ENCODE measurements around the gene CYTH1.

DNA sequence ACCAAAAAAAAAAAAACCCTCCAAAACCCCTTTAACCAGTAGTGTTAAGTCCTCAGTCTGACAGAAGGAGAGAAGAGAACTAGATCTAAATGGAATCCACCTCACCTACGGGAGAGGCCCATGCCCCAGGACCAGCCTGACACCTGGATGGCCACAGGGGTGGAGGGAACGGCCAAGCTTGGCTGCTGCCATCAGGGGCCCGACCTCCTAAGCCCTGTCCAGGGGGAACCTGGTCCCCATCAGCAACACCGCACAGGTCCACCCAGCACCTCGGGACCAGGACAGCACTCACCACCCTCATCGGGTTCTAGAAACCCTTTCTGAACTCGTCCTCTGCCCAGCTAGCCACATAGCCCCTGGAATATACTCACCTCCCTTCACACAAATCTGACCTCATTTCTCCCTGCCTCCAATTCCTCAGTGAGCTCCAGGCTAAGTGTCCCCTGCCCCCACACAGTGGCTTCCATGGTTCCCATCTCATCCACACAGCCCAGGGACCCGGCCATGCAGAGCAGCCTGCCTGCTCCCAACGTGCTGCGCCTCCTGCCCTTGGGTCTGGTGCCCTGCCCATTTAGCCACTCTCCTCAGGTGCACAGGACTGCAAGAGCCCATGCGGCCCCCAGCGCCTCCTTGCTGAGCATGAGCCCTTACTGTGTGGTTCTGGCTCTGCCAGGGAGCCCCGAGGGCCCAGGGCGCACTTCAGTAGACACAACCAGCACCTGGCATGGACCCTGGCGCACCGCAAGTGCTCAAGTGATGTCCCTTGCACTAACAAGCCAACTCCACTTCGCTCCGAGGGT is 18.3 kb upstream of the CYTH1 start:
- TF ChIP-seq, protein P1, sequence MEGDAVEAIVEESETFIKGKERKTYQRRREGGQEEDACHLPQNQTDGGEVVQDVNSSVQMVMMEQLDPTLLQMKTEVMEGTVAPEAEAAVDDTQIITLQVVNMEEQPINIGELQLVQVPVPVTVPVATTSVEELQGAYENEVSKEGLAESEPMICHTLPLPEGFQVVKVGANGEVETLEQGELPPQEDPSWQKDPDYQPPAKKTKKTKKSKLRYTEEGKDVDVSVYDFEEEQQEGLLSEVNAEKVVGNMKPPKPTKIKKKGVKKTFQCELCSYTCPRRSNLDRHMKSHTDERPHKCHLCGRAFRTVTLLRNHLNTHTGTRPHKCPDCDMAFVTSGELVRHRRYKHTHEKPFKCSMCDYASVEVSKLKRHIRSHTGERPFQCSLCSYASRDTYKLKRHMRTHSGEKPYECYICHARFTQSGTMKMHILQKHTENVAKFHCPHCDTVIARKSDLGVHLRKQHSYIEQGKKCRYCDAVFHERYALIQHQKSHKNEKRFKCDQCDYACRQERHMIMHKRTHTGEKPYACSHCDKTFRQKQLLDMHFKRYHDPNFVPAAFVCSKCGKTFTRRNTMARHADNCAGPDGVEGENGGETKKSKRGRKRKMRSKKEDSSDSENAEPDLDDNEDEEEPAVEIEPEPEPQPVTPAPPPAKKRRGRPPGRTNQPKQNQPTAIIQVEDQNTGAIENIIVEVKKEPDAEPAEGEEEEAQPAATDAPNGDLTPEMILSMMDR (conservative IDR thresholded peaks at IDR 0.05; ENCODE audit: low read length): no peak
- no peak for TF ChIP-seq EZH2phosphoT487 (IDR thresholded peaks at IDR 0.05; ENCODE audit: borderline replicate concordance, low read depth, low read length)

All from OCI-LY7 (cell line).